ENCODE data around the gene VTA1. TPM values are rescaled to one million over a fixed set of nuclear protein-coding genes. Genes with fewer than 3 reads are reported as not detected.

Gene VTA1
- polyA plus RNA-seq, 1 donor from 2014 or later: 126 TPM

- H3K9me2 ChIP-seq (ENCODE audit: insufficient read depth, low read length): no peaks in the 10 kb centered on the region
- TF ChIP-seq SMC3 (conservative IDR thresholded peaks at IDR 0.05; ENCODE audit: poor library complexity): peak; percentile 80
- TF ChIP-seq, protein P1, sequence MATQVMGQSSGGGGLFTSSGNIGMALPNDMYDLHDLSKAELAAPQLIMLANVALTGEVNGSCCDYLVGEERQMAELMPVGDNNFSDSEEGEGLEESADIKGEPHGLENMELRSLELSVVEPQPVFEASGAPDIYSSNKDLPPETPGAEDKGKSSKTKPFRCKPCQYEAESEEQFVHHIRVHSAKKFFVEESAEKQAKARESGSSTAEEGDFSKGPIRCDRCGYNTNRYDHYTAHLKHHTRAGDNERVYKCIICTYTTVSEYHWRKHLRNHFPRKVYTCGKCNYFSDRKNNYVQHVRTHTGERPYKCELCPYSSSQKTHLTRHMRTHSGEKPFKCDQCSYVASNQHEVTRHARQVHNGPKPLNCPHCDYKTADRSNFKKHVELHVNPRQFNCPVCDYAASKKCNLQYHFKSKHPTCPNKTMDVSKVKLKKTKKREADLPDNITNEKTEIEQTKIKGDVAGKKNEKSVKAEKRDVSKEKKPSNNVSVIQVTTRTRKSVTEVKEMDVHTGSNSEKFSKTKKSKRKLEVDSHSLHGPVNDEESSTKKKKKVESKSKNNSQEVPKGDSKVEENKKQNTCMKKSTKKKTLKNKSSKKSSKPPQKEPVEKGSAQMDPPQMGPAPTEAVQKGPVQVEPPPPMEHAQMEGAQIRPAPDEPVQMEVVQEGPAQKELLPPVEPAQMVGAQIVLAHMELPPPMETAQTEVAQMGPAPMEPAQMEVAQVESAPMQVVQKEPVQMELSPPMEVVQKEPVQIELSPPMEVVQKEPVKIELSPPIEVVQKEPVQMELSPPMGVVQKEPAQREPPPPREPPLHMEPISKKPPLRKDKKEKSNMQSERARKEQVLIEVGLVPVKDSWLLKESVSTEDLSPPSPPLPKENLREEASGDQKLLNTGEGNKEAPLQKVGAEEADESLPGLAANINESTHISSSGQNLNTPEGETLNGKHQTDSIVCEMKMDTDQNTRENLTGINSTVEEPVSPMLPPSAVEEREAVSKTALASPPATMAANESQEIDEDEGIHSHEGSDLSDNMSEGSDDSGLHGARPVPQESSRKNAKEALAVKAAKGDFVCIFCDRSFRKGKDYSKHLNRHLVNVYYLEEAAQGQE (IDR thresholded peaks at IDR 0.05; ENCODE audit: borderline replicate concordance): no peak
- no peak for TF ChIP-seq MXI1 (conservative IDR thresholded peaks at IDR 0.05; ENCODE audit: poor library complexity, severe bottlenecking)
- TF ChIP-seq, protein P2, sequence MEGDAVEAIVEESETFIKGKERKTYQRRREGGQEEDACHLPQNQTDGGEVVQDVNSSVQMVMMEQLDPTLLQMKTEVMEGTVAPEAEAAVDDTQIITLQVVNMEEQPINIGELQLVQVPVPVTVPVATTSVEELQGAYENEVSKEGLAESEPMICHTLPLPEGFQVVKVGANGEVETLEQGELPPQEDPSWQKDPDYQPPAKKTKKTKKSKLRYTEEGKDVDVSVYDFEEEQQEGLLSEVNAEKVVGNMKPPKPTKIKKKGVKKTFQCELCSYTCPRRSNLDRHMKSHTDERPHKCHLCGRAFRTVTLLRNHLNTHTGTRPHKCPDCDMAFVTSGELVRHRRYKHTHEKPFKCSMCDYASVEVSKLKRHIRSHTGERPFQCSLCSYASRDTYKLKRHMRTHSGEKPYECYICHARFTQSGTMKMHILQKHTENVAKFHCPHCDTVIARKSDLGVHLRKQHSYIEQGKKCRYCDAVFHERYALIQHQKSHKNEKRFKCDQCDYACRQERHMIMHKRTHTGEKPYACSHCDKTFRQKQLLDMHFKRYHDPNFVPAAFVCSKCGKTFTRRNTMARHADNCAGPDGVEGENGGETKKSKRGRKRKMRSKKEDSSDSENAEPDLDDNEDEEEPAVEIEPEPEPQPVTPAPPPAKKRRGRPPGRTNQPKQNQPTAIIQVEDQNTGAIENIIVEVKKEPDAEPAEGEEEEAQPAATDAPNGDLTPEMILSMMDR (IDR thresholded peaks at IDR 0.05; ENCODE audit: poor library complexity, severe bottlenecking): peak; percentile 88
- TF ChIP-seq EP300 (conservative IDR thresholded peaks at IDR 0.05; ENCODE audit: poor library complexity, severe bottlenecking): no peak
- no peak for TF ChIP-seq POLR2AphosphoS5 (IDR thresholded peaks at IDR 0.05)
- peak; percentile 88 for TF ChIP-seq RAD21 (conservative IDR thresholded peaks at IDR 0.05)
- TF ChIP-seq EZH2 (IDR thresholded peaks at IDR 0.05; ENCODE audit: borderline replicate concordance, insufficient read depth, low read length, poor library complexity, severe bottlenecking): no peak
- TF ChIP-seq TAF1 (IDR thresholded peaks at IDR 0.05; ENCODE audit: low read depth): no peak
- H3K79me2 ChIP-seq (replicated peaks; ENCODE audit: insufficient read depth, low read length): no peaks in the 10 kb centered on the region
- H3K36me3 ChIP-seq (ENCODE audit: insufficient read depth, low read length): no peaks in the 10 kb centered on the region
- no peaks in the 10 kb centered on the region for H3K27me3 ChIP-seq (ENCODE audit: insufficient read depth, low read depth, low read length)
- H4K20me1 ChIP-seq (ENCODE audit: insufficient read depth): no peaks in the 10 kb centered on the region
- H3K4me3 ChIP-seq (ENCODE audit: low read length): no peak overlapping the region
- H2AFZ ChIP-seq (ENCODE audit: low read depth, low read length): no peak overlapping the region
- no peaks in the 10 kb centered on the region for H3K9me3 ChIP-seq (ENCODE audit: low read length)
- no peak overlapping the region for H3K4me2 ChIP-seq (ENCODE audit: low read length)
- H3K9ac ChIP-seq (ENCODE audit: low read length): no peak overlapping the region
- H3F3A ChIP-seq (ENCODE audit: insufficient read depth, low read length, poor library complexity, severe bottlenecking): no peaks in the 10 kb centered on the region
- no peak overlapping the region for H3K27ac ChIP-seq (ENCODE audit: low read length)
These were observed 34.5 kb upstream of the VTA1 start for GRCh38 chr6:142112451-142113061.

- Histone ChIP-seq H3K36me3 (ENCODE audit: insufficient read depth, low read length) (no peaks in the 10 kb centered on the region), H3K79me2 (replicated peaks; ENCODE audit: insufficient read depth, low read length) (no peaks in the 10 kb centered on the region), H3K4me2 (ENCODE audit: low read length) (no peak overlapping the region), H3K27me3 (ENCODE audit: insufficient read depth, low read depth, low read length) (no peaks in the 10 kb centered on the region), H3K9ac (ENCODE audit: low read length) (no peak overlapping the region), H3F3A (ENCODE audit: insufficient read depth, low read length, poor library complexity, severe bottlenecking) (no peaks in the 10 kb centered on the region), H3K9me2 (ENCODE audit: insufficient read depth, low read length) (no peaks in the 10 kb centered on the region), H4K20me1 (ENCODE audit: insufficient read depth) (no peaks in the 10 kb centered on the region), H2AFZ (ENCODE audit: low read depth, low read length) (no peak overlapping the region), H3K9me3 (ENCODE audit: low read length) (no peaks in the 10 kb centered on the region), H3K27ac (ENCODE audit: low read length) (no peak overlapping the region), H3K4me3 (ENCODE audit: low read length) (no peak overlapping the region)
- TF ChIP-seq MXI1 (conservative IDR thresholded peaks at IDR 0.05; ENCODE audit: poor library complexity, severe bottlenecking) (no peak), TAF1 (IDR thresholded peaks at IDR 0.05; ENCODE audit: low read depth) (no peak), POLR2AphosphoS5 (IDR thresholded peaks at IDR 0.05) (no peak), RAD21 (conservative IDR thresholded peaks at IDR 0.05) (no peak), EZH2 (IDR thresholded peaks at IDR 0.05; ENCODE audit: borderline replicate concordance, insufficient read depth, low read length, poor library complexity, severe bottlenecking) (no peak), EP300 (conservative IDR thresholded peaks at IDR 0.05; ENCODE audit: poor library complexity, severe bottlenecking) (no peak), SMC3 (conservative IDR thresholded peaks at IDR 0.05; ENCODE audit: poor library complexity) (no peak)
- TF ChIP-seq, protein P1 (IDR thresholded peaks at IDR 0.05; ENCODE audit: borderline replicate concordance): no peak
- TF ChIP-seq, protein P2 (IDR thresholded peaks at IDR 0.05; ENCODE audit: poor library complexity, severe bottlenecking): no peak
These were observed 29.7 kb upstream of the VTA1 start for GRCh38 chr6:142117366-142117765.
